Spleen (tissue), 11 donors: ENCODE results near the gene GRM8. TPM values are rescaled to one million over a fixed set of nuclear protein-coding genes. Genes with fewer than 3 reads are reported as not detected.

Source experiments
- DNase-seq: peaks from one replicate; pipeline ENCODE4 v3.0.0-alpha.2; 2020
- H3K27ac ChIP-seq, 8 donors: fragments of 200-600 bp; sonication (generic) in 7 of 8; 1 replicate in 4 of 8; 2 replicates in 4 of 8; pipeline versions ENCODE4 v1.5.0 to v1.8.0; 2016 to 2021; ENCODE audit warnings: inconsistent platforms in 4 of 8, mild to moderate bottlenecking in 4 of 8, moderate library complexity in 1 of 8
- H3K27me3 ChIP-seq, 7 donors: fragments of 200-600 bp; sonication (generic) in 6 of 7; replicated peaks in 1 of 7; 1 replicate in 4 of 7; 2 replicates in 3 of 7; pipeline versions ENCODE4 v1.5.0 to v1.8.0; 2016 to 2021; ENCODE audit warnings: inconsistent platforms in 3 of 7, mild to moderate bottlenecking in 1 of 7
- H3K36me3 ChIP-seq, 6 donors: fragments of 200-600 bp; sonication (generic) in 5 of 6; 1 replicate in 4 of 6; 2 replicates in 2 of 6; pipeline versions ENCODE4 v1.5.0 to v1.8.0; 2016 to 2021; ENCODE audit warnings: inconsistent platforms in 2 of 6
- H3K4me1 ChIP-seq, 6 donors: fragments of 200-600 bp; sonication (generic) in 5 of 6; 1 replicate in 3 of 6; 2 replicates in 3 of 6; pipeline versions ENCODE4 v1.5.0 to v1.8.0; 2016 to 2021; ENCODE audit warnings: inconsistent platforms in 3 of 6
- H3K4me3 ChIP-seq, 8 donors: fragments of 200-600 bp; sonication (generic) in 7 of 8; 1 replicate in 4 of 8; 2 replicates in 4 of 8; pipeline versions ENCODE4 v1.5.0 to v1.8.0; 2016 to 2021; ENCODE audit warnings: inconsistent platforms in 4 of 8, mild to moderate bottlenecking in 4 of 8, moderate library complexity in 2 of 8
- H3K9me3 ChIP-seq, 8 donors: fragments of 200-600 bp; sonication (generic) in 7 of 8; 1 replicate in 4 of 8; 2 replicates in 4 of 8; pipeline versions ENCODE4 v1.5.0 to v1.8.0; 2016 to 2021; ENCODE audit warnings: inconsistent platforms in 4 of 8
- CTCF ChIP-seq, 11 experiments: fragments of 200-600 bp in 7 of 11; fragments of 450-650 bp in 4 of 11; sonication (generic) in 4 of 11; IDR thresholded peaks in 8 of 11; conservative IDR thresholded peaks in 3 of 11; 1 replicate in 7 of 11; 2 replicates in 4 of 11; pipeline versions ENCODE4 v1.4.0 to v1.8.0; 2016 to 2021; ENCODE audit warnings: antibody characterized with exemption in 11 of 11, inconsistent platforms in 4 of 11, mild to moderate bottlenecking in 1 of 11
- POLR2A ChIP-seq, 3 donors: fragments of 450-650 bp; IDR thresholded peaks; one replicate each; pipeline ENCODE4 v1.5.1; 2017; ENCODE audit warnings: antibody characterized with exemption in 3 of 3, mild to moderate bottlenecking in 1 of 3
- POLR2AphosphoS5 ChIP-seq, 3 donors: sonication (generic); formaldehyde crosslinking; IDR thresholded peaks; one replicate each; pipeline ENCODE4 v1.5.1; 2017; ENCODE audit warnings: antibody characterized with exemption in 3 of 3
- WGBS, 5 donors: extraction: QIAGEN DNeasy Blood & Tissue Kit in 3 of 5; methylation state at CpG; one replicate each; pipeline versions ENCODE4 v1.1.5 to v1.1.7; 2013 to 2018; 5-methylcytosine and 5-hydroxymethylcytosine counted together
- intact Hi-C: fragments of 100-400 bp; cut with DNase I; formaldehyde crosslinking; loops from one replicate; pipeline ENCODE4 v1.15.0; 2023; ENCODE audit warnings: low total_unique reads
- polyA plus RNA-seq, 3 donors: library from polyadenylated mRNA; stranded (reverse); fragments of 200-250 nt; gene quantifications; one replicate each; pipeline ENCODE4 v1.2.1, GENCODE V29; 2013
- total RNA-seq, 7 donors: library from RNA; depleted of rRNA in 3 of 7; stranded (reverse); fragments of >200 nt in 3 of 7; fragmentation: NEBNext Ultra II Directional in 4 of 7; extraction: Animal tissue kit (Norgen Biotek cat#: 25700) in 4 of 7; gene quantifications; one replicate each; pipeline versions ENCODE4 v1.1.0 to v1.2.1, GENCODE V29; 2016 to 2021
- donor health status: healthy with polysubstance abuse.
- donor health status: DM: no; HTN: no; CAD: no; lungs with moderate emphysema.
- donor health status: DM: no; HTN: no; CAD: no.
- donor health status: Bipolar disorder and iron deficiency.
- donor health status: healthy.
- donor health status: DM: no; HTN: no; CAD: no.
- donor health status: DM: yes; HTN: yes; CAD: no.

GRM8 gene
- total and polyA plus RNA-seq, 10 donors = 0.30 to 0.60 TPM; not detected in 8

GRCh38 chr7:126570845-126571244, 681.9 kb downstream of the GRM8 start:
- Histone ChIP-seq H3K9me3 (no peaks in the 10 kb centered on the region), H3K36me3 (no peaks in the 10 kb centered on the region), H3K4me1 (no peaks in the 10 kb centered on the region), H3K27ac (no peak overlapping the region), H3K27me3 (no peaks in the 10 kb centered on the region), H3K4me3 (no peak overlapping the region)
- TF ChIP-seq POLR2A (IDR thresholded peaks at IDR 0.05) (no peak), CTCF (IDR thresholded peaks at IDR 0.05 in 8 of 11, conservative IDR thresholded peaks at IDR 0.05 in 3 of 11) (no peak), POLR2AphosphoS5 (IDR thresholded peaks at IDR 0.05) (no peak)
- WGBS, 5 donors = 81 to 94% (median 94%) methylated on average over 1 of the region's 1 CpG
- intact Hi-C loops = no loop called here
- DNase-seq = no peak

- H3K36me3 ChIP-seq = no peaks in the 10 kb centered on the region
- H3K27me3 ChIP-seq = no peaks in the 10 kb centered on the region
- no peaks in the 10 kb centered on the region for H3K9me3 ChIP-seq
- TF ChIP-seq CTCF (IDR thresholded peaks at IDR 0.05 in 8 of 11, conservative IDR thresholded peaks at IDR 0.05 in 3 of 11) (no peak), POLR2AphosphoS5 (IDR thresholded peaks at IDR 0.05) (no peak), POLR2A (IDR thresholded peaks at IDR 0.05) (no peak)
- intact Hi-C loops = no loop called here
- no peak overlapping the region for H3K4me3 ChIP-seq
- H3K4me1 ChIP-seq = no peaks in the 10 kb centered on the region
- WGBS, 5 donors = 7 to 23% (median 13%) methylated on average over 3 of the region's 3 CpGs
- H3K27ac ChIP-seq = no peak overlapping the region
- DNase-seq = no peak
Measured at GRCh38 chr7:126569402-126569801, 683.3 kb downstream of the GRM8 start.

- no peak for TF ChIP-seq POLR2A (IDR thresholded peaks at IDR 0.05)
- no peak for TF ChIP-seq CTCF (IDR thresholded peaks at IDR 0.05 in 8 of 11, conservative IDR thresholded peaks at IDR 0.05 in 3 of 11)
- TF ChIP-seq POLR2AphosphoS5 (IDR thresholded peaks at IDR 0.05) = no peak
- H3K27me3 ChIP-seq = no peaks in the 10 kb centered on the region
- H3K4me1 ChIP-seq = no peaks in the 10 kb centered on the region
- no peaks in the 10 kb centered on the region for H3K9me3 ChIP-seq
- no peak overlapping the region for H3K27ac ChIP-seq
- no peak for DNase-seq
- no peaks in the 10 kb centered on the region for H3K36me3 ChIP-seq
- intact Hi-C loops = no loop called here
- 54 to 73% (median 59%) methylated on average over 4 of the region's 4 CpGs for WGBS, 5 donors
- H3K4me3 ChIP-seq = no peak overlapping the region
Measured at GRCh38 chr7:126557271-126557670, 695.5 kb downstream of the GRM8 start.

GRCh38 chr7:126541406-126541805, 711.3 kb downstream of the GRM8 start:
- WGBS, 5 donors = 72 to 90% (median 83%) methylated on average over 5 of the region's 5 CpGs
- intact Hi-C loops = no loop called here

More at GRCh38 chr7:126541406-126541805, 711.3 kb downstream of the GRM8 start:
- no peak overlapping the region for H3K4me3 ChIP-seq
- H3K27ac ChIP-seq = no peak overlapping the region
- TF ChIP-seq POLR2A (IDR thresholded peaks at IDR 0.05) (no peak), CTCF (IDR thresholded peaks at IDR 0.05 in 8 of 11, conservative IDR thresholded peaks at IDR 0.05 in 3 of 11) (no peak), POLR2AphosphoS5 (IDR thresholded peaks at IDR 0.05) (no peak)
- H3K4me1 ChIP-seq = no peaks in the 10 kb centered on the region
- DNase-seq = no peak
- H3K9me3 ChIP-seq = no peaks in the 10 kb centered on the region
- H3K27me3 ChIP-seq = no peaks in the 10 kb centered on the region
- H3K36me3 ChIP-seq = no peaks in the 10 kb centered on the region
